HuH-7.5 (cell line): ENCODE results near the gene ZNF646.
A peak's percentile ranks its signal among the peaks of the same experiment; 100 is the strongest.

Experiments
- DNase-seq: peaks from one replicate; pipeline ENCODE4 v3.0.0; 2011; ENCODE audit warnings: low spot score

The ZNF646 gene

GRCh38 chr16:31108035-31108793, 34.0 kb downstream of the ZNF646 start, which contains the start of gene BCKDK:
Gene BCKDK, plus strand, starts transcription at chr16:31108386. Its CDS starts 838 bp downstream, at chr16:31109224.
- DNase-seq, result peak; percentile 87

GRCh38 chr16:31108794-31109558, 34.8 kb downstream of the ZNF646 start:
- DNase-seq, result no peak

- no peak for DNase-seq
Measured at GRCh38 chr16:31109622-31110021, 35.4 kb downstream of the ZNF646 start.

- no peak for DNase-seq
Measured at GRCh38 chr16:31110106-31111034, 36.1 kb downstream of the ZNF646 start.

GRCh38 chr16:31111881-31112466, 37.8 kb downstream of the ZNF646 start:
- no peak for DNase-seq

GRCh38 chr16:31112711-31113110, 38.5 kb downstream of the ZNF646 start:
- DNase-seq, result no peak

GRCh38 chr16:31113121-31114120, 39.2 kb downstream of the ZNF646 start:
- DNase-seq, result no peak

- no peak for DNase-seq
Measured at GRCh38 chr16:31114468-31114867, 40.2 kb downstream of the ZNF646 start.

- DNase-seq, result peak; percentile 96
Measured at GRCh38 chr16:31117384-31118222, 43.4 kb downstream of the ZNF646 start, which contains the start of gene KAT8. Gene KAT8, plus strand, starts transcription at chr16:31117664. Its CDS starts 18 bp downstream, at chr16:31117682.

- DNase-seq, result no peak
Measured at GRCh38 chr16:31118223-31119155, 44.3 kb downstream of the ZNF646 start.

GRCh38 chr16:31120129-31120528, 45.9 kb downstream of the ZNF646 start:
- DNase-seq, result no peak

GRCh38 chr16:31125844-31126243, 51.6 kb downstream of the ZNF646 start:
- DNase-seq, result no peak

GRCh38 chr16:31127182-31127581, 53.0 kb downstream of the ZNF646 start:
- DNase-seq, result no peak

GRCh38 chr16:31128711-31129567, 54.7 kb downstream of the ZNF646 start:
- no peak for DNase-seq

GRCh38 chr16:31129568-31130335, 55.5 kb downstream of the ZNF646 start:
- DNase-seq, result no peak

- no peak for DNase-seq
Measured at GRCh38 chr16:31130336-31130891, 56.2 kb downstream of the ZNF646 start.
